Astrocyte (in vitro differentiated cells and primary cell): ENCODE results near the gene PGRMC1. TPM values are rescaled to one million over a fixed set of nuclear protein-coding genes. Genes with fewer than 3 reads are reported as not detected.

Experiments used
- DNase-seq: peaks from one replicate; pipeline ENCODE4 v3.0.0-alpha.2; 2010; ENCODE audit warnings: low read depth
- FAIRE-seq: peaks from 2 replicates; lab custom pipeline; 2011; peaks lifted over from hg19 to GRCh38; lab: Jason Lieb, UNC
- H2AFZ ChIP-seq: 2 replicates; pipeline ENCODE4 v1.6.0; 2012; ENCODE audit warnings: low read depth, low read length, inconsistent platforms
- H3K27ac ChIP-seq: 2 replicates; pipeline ENCODE4 v1.5.1; 2011; ENCODE audit warnings: low read depth, low read length, inconsistent platforms
- H3K27me3 ChIP-seq: 2 replicates; pipeline ENCODE4 v1.6.0; 2011; ENCODE audit warnings: low read length, inconsistent platforms; ENCODE audit not compliant: insufficient read depth
- H3K36me3 ChIP-seq: 2 replicates; pipeline ENCODE4 v1.5.1; 2011; ENCODE audit warnings: low read length, inconsistent platforms; ENCODE audit not compliant: insufficient read depth
- H3K4me1 ChIP-seq: 2 replicates; pipeline ENCODE4 v1.5.1; 2011; ENCODE audit warnings: low read length, inconsistent platforms; ENCODE audit not compliant: insufficient read depth
- H3K4me2 ChIP-seq: 2 replicates; pipeline ENCODE4 v1.6.0; 2012; ENCODE audit warnings: low read length, inconsistent platforms
- H3K4me3 ChIP-seq: 2 replicates; pipeline ENCODE4 v1.5.1; 2011; ENCODE audit warnings: low read depth, mild to moderate bottlenecking, low read length, inconsistent platforms; ENCODE audit not compliant: insufficient read depth
- H3K79me2 ChIP-seq: 2 replicates; pipeline ENCODE4 v1.6.0; 2012; ENCODE audit warnings: mild to moderate bottlenecking, low read length, inconsistent platforms; ENCODE audit not compliant: insufficient read depth
- H3K9ac ChIP-seq: 2 replicates; pipeline ENCODE4 v1.6.0; 2012; ENCODE audit warnings: mild to moderate bottlenecking, low read length, inconsistent platforms
- H3K9me3 ChIP-seq: 2 replicates; pipeline ENCODE4 v1.5.1; 2012; ENCODE audit warnings: low read depth, mild to moderate bottlenecking, low read length, inconsistent platforms; ENCODE audit not compliant: insufficient read depth
- H4K20me1 ChIP-seq: 2 replicates; pipeline ENCODE4 v1.6.0; 2012; ENCODE audit warnings: low read length, inconsistent platforms; ENCODE audit not compliant: insufficient read depth
- H3K27ac Mint-ChIP-seq: one replicate; pipeline ENCODE4 v1.8.0; 2021; ENCODE audit warnings: mild to moderate bottlenecking, mixed read lengths; ENCODE audit not compliant: unreplicated experiment
- H3K27me3 Mint-ChIP-seq: one replicate; pipeline ENCODE4 v1.8.0; 2021; ENCODE audit warnings: low read depth, mixed read lengths; ENCODE audit not compliant: unreplicated experiment
- H3K36me3 Mint-ChIP-seq: one replicate; pipeline ENCODE4 v1.8.0; 2021; ENCODE audit warnings: low read depth, mixed read lengths; ENCODE audit not compliant: unreplicated experiment
- H3K4me1 Mint-ChIP-seq: one replicate; pipeline ENCODE4 v1.8.0; 2021; ENCODE audit warnings: low read depth, mixed read lengths; ENCODE audit not compliant: unreplicated experiment
- H3K4me3 Mint-ChIP-seq: one replicate; pipeline ENCODE4 v1.8.0; 2021; ENCODE audit warnings: mild to moderate bottlenecking, moderate library complexity, mixed read lengths; ENCODE audit not compliant: unreplicated experiment
- H3K9me3 Mint-ChIP-seq: one replicate; pipeline ENCODE4 v1.8.0; 2021; ENCODE audit warnings: mild to moderate bottlenecking, mixed read lengths; ENCODE audit not compliant: unreplicated experiment
- EZH2 ChIP-seq: IDR thresholded peaks from 2 replicates; pipeline ENCODE4 v1.6.1; 2012; ENCODE audit warnings: mild to moderate bottlenecking, low read length, inconsistent platforms; ENCODE audit not compliant: insufficient read depth
- total RNA-seq: library from RNA; stranded (reverse); gene quantifications from 2 replicates; pipeline ENCODE4 v1.2.1, GENCODE V29; 2021
- TF ChIP-seq, protein P1 (sequence below): IDR thresholded peaks from 2 replicates; pipeline ENCODE4 v1.5.1; 2011; ENCODE audit warnings: low read depth, mild to moderate bottlenecking, inconsistent platforms, low read length, moderate library complexity; ENCODE audit not compliant: insufficient read depth

Gene PGRMC1
- total RNA-seq, 1 donor from 2014 or later = 118 TPM

DNA sequence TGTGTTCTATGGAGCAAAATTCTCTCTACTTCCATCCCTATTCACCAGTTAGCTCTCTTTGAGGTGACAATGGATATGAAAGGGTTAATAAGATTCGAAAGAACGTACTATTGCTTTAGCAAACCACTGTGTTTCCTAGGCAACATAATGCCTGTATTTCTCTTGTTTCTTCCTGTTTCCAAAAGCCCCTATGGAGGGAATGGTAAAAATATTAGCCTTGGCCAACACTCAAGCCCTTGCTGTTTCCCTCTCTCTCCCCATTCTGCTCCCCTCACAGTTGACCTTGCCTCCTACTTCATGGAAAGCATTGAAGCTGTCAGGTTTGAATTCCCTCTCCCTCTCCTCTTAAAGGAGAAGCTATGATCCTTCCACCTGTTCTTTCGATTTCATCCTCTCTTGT lies 9.6 kb upstream of the PGRMC1 start:
- TF ChIP-seq EZH2 = no peak
- TF ChIP-seq, protein P1, sequence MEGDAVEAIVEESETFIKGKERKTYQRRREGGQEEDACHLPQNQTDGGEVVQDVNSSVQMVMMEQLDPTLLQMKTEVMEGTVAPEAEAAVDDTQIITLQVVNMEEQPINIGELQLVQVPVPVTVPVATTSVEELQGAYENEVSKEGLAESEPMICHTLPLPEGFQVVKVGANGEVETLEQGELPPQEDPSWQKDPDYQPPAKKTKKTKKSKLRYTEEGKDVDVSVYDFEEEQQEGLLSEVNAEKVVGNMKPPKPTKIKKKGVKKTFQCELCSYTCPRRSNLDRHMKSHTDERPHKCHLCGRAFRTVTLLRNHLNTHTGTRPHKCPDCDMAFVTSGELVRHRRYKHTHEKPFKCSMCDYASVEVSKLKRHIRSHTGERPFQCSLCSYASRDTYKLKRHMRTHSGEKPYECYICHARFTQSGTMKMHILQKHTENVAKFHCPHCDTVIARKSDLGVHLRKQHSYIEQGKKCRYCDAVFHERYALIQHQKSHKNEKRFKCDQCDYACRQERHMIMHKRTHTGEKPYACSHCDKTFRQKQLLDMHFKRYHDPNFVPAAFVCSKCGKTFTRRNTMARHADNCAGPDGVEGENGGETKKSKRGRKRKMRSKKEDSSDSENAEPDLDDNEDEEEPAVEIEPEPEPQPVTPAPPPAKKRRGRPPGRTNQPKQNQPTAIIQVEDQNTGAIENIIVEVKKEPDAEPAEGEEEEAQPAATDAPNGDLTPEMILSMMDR = no peak
- no peak overlapping the region for H3K4me3 Mint-ChIP-seq
- Histone ChIP-seq H3K9ac (no peak overlapping the region), H3K36me3 (no peaks in the 10 kb centered on the region), H3K4me3 (no peak overlapping the region), H4K20me1 (no peaks in the 10 kb centered on the region), H3K9me3 (no peaks in the 10 kb centered on the region), H3K27ac (no peak overlapping the region), H3K79me2 (no peaks in the 10 kb centered on the region), H3K4me1 (peaks cover 9% of the 10 kb centered on the region), H3K4me2 (no peak overlapping the region), H2AFZ (no peak overlapping the region), H3K27me3 (no peaks in the 10 kb centered on the region)
- peaks cover 1% of the 10 kb centered on the region for H3K27me3 Mint-ChIP-seq
- H3K9me3 Mint-ChIP-seq = no peaks in the 10 kb centered on the region
- FAIRE-seq (peak; percentile 93), DNase-seq (no peak)
- no peak overlapping the region for H3K27ac Mint-ChIP-seq
- no peaks in the 10 kb centered on the region for H3K36me3 Mint-ChIP-seq
- peaks cover 8% of the 10 kb centered on the region for H3K4me1 Mint-ChIP-seq

DNA sequence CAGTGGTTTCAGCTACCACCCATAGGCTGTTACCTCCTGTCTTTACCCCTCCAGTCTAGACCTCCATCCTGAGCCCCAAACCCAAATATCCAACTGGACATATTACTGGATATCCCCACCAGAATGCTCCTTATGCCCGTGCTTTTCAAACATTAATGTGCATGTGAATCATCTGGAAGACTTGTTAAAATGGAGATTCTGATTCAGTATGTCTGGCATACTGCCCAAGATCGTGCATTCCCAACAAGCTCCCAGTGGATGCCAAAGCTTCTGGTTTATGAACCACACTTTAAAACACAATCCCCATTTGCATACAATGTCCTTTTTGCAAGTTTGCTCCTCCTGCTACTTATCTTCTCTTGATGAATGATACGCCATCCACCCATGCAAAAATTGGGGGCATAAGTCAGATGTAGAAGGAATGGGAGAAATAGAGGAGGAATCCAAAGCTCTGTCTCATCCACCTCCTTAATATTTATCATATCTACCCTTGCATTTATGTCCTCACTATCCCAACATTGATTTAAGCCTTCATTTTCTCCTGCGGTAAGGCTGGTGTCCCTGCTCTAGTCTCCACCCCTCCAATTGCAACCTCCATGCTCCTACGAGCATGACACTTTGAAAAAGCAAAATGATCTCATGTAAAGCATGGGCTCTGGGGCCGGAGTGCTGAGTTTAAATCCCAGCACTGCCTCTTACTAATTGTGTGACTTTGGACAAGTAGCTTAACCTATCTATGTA lies 7.4 kb upstream of the PGRMC1 start:
- Histone ChIP-seq H3K9ac (no peak overlapping the region), H3K4me2 (peak overlapping the region; percentile 74), H3K4me1 (peaks cover 9% of the 10 kb centered on the region), H3K4me3 (no peak overlapping the region), H3K27me3 (no peaks in the 10 kb centered on the region), H3K36me3 (no peaks in the 10 kb centered on the region), H3K9me3 (no peaks in the 10 kb centered on the region), H4K20me1 (no peaks in the 10 kb centered on the region), H3K27ac (no peak overlapping the region), H2AFZ (no peak overlapping the region), H3K79me2 (no peaks in the 10 kb centered on the region)
- DNase-seq = peak; percentile 90
- TF ChIP-seq, protein P1 = no peak
- TF ChIP-seq EZH2 = no peak
- FAIRE-seq = peak; percentile 95
- no peak overlapping the region for H3K27ac Mint-ChIP-seq
- H3K27me3 Mint-ChIP-seq = no peaks in the 10 kb centered on the region
- peaks cover 8% of the 10 kb centered on the region for H3K4me1 Mint-ChIP-seq
- no peaks in the 10 kb centered on the region for H3K36me3 Mint-ChIP-seq
- no peak overlapping the region for H3K4me3 Mint-ChIP-seq
- H3K9me3 Mint-ChIP-seq = no peaks in the 10 kb centered on the region

DNA sequence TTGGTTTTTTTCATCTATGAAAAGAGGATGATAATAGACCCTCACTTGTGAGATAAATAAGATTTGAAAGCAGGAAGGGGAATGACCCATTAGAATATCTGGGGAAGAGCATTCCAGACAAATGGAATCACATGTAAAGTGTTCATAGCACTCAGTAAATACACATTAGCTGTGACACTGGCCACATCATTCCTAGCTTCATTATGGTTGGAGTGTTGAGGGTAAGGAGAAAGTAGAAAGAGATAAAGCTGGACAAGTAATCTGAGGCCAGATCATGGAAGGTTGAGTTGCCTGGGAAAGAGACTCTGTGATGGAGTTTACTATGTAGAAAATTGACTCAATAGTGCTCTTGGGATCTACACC lies 6.9 kb upstream of the PGRMC1 start:
- H3K36me3 ChIP-seq = no peaks in the 10 kb centered on the region
- no peaks in the 10 kb centered on the region for H3K9me3 ChIP-seq
- Mint-ChIP-seq H3K4me1 (peaks cover 8% of the 10 kb centered on the region), H3K27ac (no peak overlapping the region), H3K27me3 (no peaks in the 10 kb centered on the region), H3K4me3 (no peak overlapping the region), H3K9me3 (no peaks in the 10 kb centered on the region), H3K36me3 (no peaks in the 10 kb centered on the region)
- no peak overlapping the region for H3K9ac ChIP-seq
- TF ChIP-seq, protein P1 = no peak
- no peak for TF ChIP-seq EZH2
- H3K27me3 ChIP-seq = no peaks in the 10 kb centered on the region
- H3K79me2 ChIP-seq = no peaks in the 10 kb centered on the region
- peak overlapping the region; percentile 74 for H3K4me2 ChIP-seq
- H3K4me1 ChIP-seq = peaks cover 9% of the 10 kb centered on the region
- DNase-seq = peak; percentile 22
- no peak overlapping the region for H3K27ac ChIP-seq
- no peak overlapping the region for H3K4me3 ChIP-seq
- peak; percentile 98 for FAIRE-seq
- H4K20me1 ChIP-seq = no peaks in the 10 kb centered on the region
- H2AFZ ChIP-seq = no peak overlapping the region
